ENCODE data around the gene FANCC.

FANCC gene

DNA sequence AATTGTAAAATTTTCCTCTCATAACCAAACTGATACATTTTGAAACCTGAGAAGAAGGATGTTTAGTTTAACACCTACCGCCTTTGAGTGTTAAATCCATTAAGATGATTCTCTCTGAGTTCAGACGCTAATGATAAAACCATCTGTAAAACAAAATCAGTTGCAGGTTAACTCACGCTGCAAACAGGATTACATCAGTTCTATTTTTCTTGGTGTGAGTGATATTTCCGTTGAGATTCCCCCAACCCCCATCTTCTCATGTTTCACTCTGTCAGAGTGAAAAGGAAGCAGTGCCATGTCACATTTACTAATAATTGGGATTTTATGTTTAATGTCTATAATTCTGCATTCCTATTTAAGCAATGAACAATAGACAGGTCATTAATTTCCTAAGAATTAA is 146.5 kb downstream of the FANCC start:
- TF ChIP-seq Cebpa-rat (IDR thresholded peaks at IDR 0.05), result no peak
- Histone ChIP-seq H3K36me3 (peaks cover 0 to 11% (median 0%) of the 10 kb centered on the region in 11 experiments; a peak in 4 of 22 replicates), H3K27me3 (no peaks in the 10 kb centered on the region; a peak in 1 of 22 replicates), H4K20me1 (no peaks in the 10 kb centered on the region; a peak in 1 of 22 replicates), H3K4me2 (peak overlapping the region in 9 of 11 experiments; percentile 25 to 55 (median 31); a peak in 15 of 22 replicates), H3K9ac (peak overlapping the region in 2 of 11 experiments; percentile 28 to 37; a peak in 1 of 22 replicates), H3K27ac (peak overlapping the region in 5 of 11 experiments; percentile 6 to 58 (median 50); a peak in 7 of 22 replicates), H3K4me3 (no peak overlapping the region; a peak in 1 of 20 replicates), H3K4me1 (peaks cover 3 to 26% (median 10%) of the 10 kb centered on the region in 10 experiments; a peak in 14 of 20 replicates), H3K9me3 (replicated peaks in 1 of 11) (peaks cover 0 to 15% (median 0%) of the 10 kb centered on the region in 11 experiments; a peak in 4 of 22 replicates)

DNA sequence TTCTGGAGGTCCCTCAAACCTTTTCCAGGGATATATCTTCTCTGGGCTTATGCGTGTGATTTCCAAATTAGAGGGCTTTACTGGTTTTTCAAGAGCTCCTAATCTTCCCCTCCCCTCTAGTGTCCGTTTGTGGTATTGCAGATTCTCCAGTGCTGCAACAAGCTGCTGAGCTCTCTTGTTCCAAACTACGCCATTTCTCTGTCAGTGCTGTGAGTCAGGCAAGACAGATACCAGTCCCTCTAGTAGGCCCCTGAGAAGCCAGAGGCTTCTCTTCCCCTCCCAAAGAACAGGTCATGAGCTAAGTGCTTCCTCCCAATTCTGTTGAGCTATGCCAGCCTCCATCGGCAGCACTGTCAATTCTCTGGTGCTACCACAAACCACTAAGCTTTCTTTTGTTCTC is 149.5 kb downstream of the FANCC start:
- H3K27ac ChIP-seq, result no peak overlapping the region
- H3K27me3 ChIP-seq, result no peaks in the 10 kb centered on the region; a peak in 1 of 22 replicates
- peaks cover 3 to 26% (median 10%) of the 10 kb centered on the region in 10 experiments; a peak in 14 of 20 replicates for H3K4me1 ChIP-seq
- H3K9ac ChIP-seq, result no peak overlapping the region
- no peak for TF ChIP-seq Cebpa-rat (IDR thresholded peaks at IDR 0.05)
- H3K4me3 ChIP-seq, result no peak overlapping the region
- no peaks in the 10 kb centered on the region for H4K20me1 ChIP-seq
- H3K4me2 ChIP-seq, result no peak overlapping the region
- H3K36me3 ChIP-seq, result peaks cover 6 to 18% (median 10%) of the 10 kb centered on the region in 11 experiments; a peak in 16 of 22 replicates
- peaks cover 8 to 28% (median 12%) of the 10 kb centered on the region in 11 experiments for H3K9me3 ChIP-seq (replicated peaks in 1 of 11)

- Histone ChIP-seq H3K4me3 (no peak overlapping the region), H3K27ac (no peak overlapping the region), H3K27me3 (no peaks in the 10 kb centered on the region; a peak in 1 of 22 replicates), H3K9ac (no peak overlapping the region), H3K9me3 (replicated peaks in 1 of 11) (peaks cover 13 to 40% (median 21%) of the 10 kb centered on the region in 11 experiments), H3K4me2 (no peak overlapping the region), H3K36me3 (peaks cover 6 to 18% (median 13%) of the 10 kb centered on the region in 11 experiments; a peak in 16 of 22 replicates), H4K20me1 (no peaks in the 10 kb centered on the region), H3K4me1 (peaks cover 0 to 6% (median 0%) of the 10 kb centered on the region in 10 experiments; a peak in 2 of 20 replicates)
- no peak for TF ChIP-seq Cebpa-rat (IDR thresholded peaks at IDR 0.05)
Observed at GRCh38 chr9:95165004-95165403, 152.5 kb downstream of the FANCC start.

DNA sequence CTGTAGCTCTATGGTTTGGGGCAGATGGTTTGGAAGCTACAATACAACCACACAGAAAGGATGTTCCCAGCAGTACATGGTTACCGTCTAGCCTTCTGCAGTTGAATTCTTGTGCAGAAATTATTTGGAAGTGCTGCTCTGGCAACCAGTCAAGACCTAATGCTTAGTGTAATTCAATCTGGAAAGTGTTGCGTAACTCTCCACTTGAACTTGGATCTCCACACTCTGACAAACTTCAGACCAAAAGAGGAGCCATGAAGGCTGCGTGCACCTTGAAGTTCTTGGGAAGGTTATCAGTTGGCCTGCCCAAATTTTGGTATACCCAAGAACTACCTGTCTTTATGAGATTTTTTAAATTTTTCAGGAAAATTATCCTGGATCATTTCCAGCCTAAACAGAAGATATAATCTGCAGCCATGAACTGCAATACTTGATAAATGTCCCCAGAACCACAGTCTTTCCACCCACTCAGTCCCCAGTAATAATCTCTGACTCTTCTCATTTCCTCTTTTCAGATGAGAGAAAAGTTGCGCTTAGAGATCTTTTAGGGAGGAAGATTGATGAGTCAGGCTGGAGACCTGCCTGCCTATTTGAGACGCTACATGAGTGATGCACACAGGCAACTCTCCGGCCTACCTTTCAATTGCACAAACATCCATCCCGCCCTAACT is 159.9 kb downstream of the FANCC start:
- Histone ChIP-seq H3K27ac (peak overlapping the region in 2 of 11 experiments; percentile 1 to 9; a peak in 1 of 22 replicates), H3K4me3 (no peak overlapping the region), H3K4me1 (peaks cover 0 to 19% (median 9%) of the 10 kb centered on the region in 10 experiments; a peak in 15 of 20 replicates), H3K36me3 (peaks cover 0 to 6% (median 0%) of the 10 kb centered on the region in 11 experiments; a peak in 2 of 22 replicates), H3K9ac (no peak overlapping the region), H3K27me3 (no peaks in the 10 kb centered on the region), H4K20me1 (peaks cover 0 to 5% (median 0%) of the 10 kb centered on the region in 11 experiments; a peak in 1 of 22 replicates), H3K4me2 (peak overlapping the region in 10 of 11 experiments; percentile 10 to 73 (median 38); a peak in 14 of 22 replicates), H3K9me3 (replicated peaks in 1 of 11) (peaks cover 0 to 12% (median 5%) of the 10 kb centered on the region in 11 experiments; a peak in 12 of 22 replicates)
- peak; percentile 57 to 94 (median 82); a peak in 19 of 22 replicates for TF ChIP-seq Cebpa-rat (IDR thresholded peaks at IDR 0.05)

- TF ChIP-seq Cebpa-rat (IDR thresholded peaks at IDR 0.05), result no peak
- Histone ChIP-seq H3K27me3 (no peaks in the 10 kb centered on the region), H4K20me1 (peaks cover 0 to 5% (median 0%) of the 10 kb centered on the region in 11 experiments; a peak in 1 of 22 replicates), H3K4me3 (no peak overlapping the region), H3K9me3 (replicated peaks in 1 of 11) (peaks cover 0 to 3% (median 0%) of the 10 kb centered on the region in 11 experiments; a peak in 1 of 22 replicates), H3K4me1 (peaks cover 0 to 19% (median 9%) of the 10 kb centered on the region in 10 experiments; a peak in 15 of 20 replicates), H3K27ac (no peak overlapping the region), H3K4me2 (no peak overlapping the region), H3K9ac (no peak overlapping the region), H3K36me3 (peaks cover 0 to 2% (median 0%) of the 10 kb centered on the region in 11 experiments; a peak in 2 of 22 replicates)
Observed at GRCh38 chr9:95156074-95156473, 161.4 kb downstream of the FANCC start.

DNA sequence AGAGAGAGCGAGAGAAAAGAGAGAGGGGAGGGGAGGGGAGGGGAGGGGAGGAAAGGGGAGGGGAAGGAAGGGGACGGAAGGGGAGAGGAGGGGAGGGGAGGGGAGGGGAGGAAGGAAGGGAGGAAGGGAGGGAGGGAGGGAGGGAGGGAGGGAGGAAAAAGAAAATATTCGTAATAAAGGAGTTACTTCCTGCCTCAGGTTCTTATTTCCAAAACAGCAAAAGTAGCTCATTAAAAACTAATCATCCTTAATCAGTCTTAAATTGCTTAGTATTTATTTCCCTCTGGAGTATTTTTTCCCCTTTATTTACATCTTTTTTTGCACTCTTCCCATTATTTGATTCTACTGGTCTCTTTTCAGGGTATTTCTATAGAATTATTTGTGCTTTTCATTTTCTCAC is 162.3 kb downstream of the FANCC start:
- H3K27ac ChIP-seq, result no peak overlapping the region
- H3K9me3 ChIP-seq (replicated peaks in 1 of 11), result no peaks in the 10 kb centered on the region
- no peak for TF ChIP-seq Cebpa-rat (IDR thresholded peaks at IDR 0.05)
- H3K9ac ChIP-seq, result no peak overlapping the region
- no peaks in the 10 kb centered on the region; a peak in 1 of 22 replicates for H3K36me3 ChIP-seq
- no peaks in the 10 kb centered on the region for H3K27me3 ChIP-seq
- no peak overlapping the region for H3K4me3 ChIP-seq
- peaks cover 0 to 19% (median 9%) of the 10 kb centered on the region in 10 experiments; a peak in 15 of 20 replicates for H3K4me1 ChIP-seq
- no peak overlapping the region for H3K4me2 ChIP-seq
- H4K20me1 ChIP-seq, result peaks cover 0 to 5% (median 0%) of the 10 kb centered on the region in 11 experiments; a peak in 1 of 22 replicates

GRCh38 chr9:95150903-95151302 is 166.6 kb downstream of the FANCC start:
- no peak for TF ChIP-seq Cebpa-rat (IDR thresholded peaks at IDR 0.05)
- peaks cover 0 to 4% (median 0%) of the 10 kb centered on the region in 11 experiments; a peak in 1 of 22 replicates for H3K36me3 ChIP-seq
- H3K27ac ChIP-seq, result no peak overlapping the region
- no peaks in the 10 kb centered on the region for H3K9me3 ChIP-seq (replicated peaks in 1 of 11)
- no peaks in the 10 kb centered on the region for H4K20me1 ChIP-seq
- no peak overlapping the region for H3K9ac ChIP-seq
- no peaks in the 10 kb centered on the region for H3K4me1 ChIP-seq
- H3K4me3 ChIP-seq, result no peak overlapping the region
- no peak overlapping the region; a peak in 1 of 22 replicates for H3K4me2 ChIP-seq
- no peaks in the 10 kb centered on the region for H3K27me3 ChIP-seq

- Histone ChIP-seq H3K4me1 (no peaks in the 10 kb centered on the region), H3K9ac (no peak overlapping the region), H3K27me3 (no peaks in the 10 kb centered on the region), H3K9me3 (replicated peaks in 1 of 11) (no peaks in the 10 kb centered on the region), H3K4me2 (no peak overlapping the region), H3K36me3 (0 out of 22 replicates have a peak, but pooled peaks cover 0 to 7% (median 0%) of the 10 kb centered on the region in 11 experiments), H3K4me3 (no peak overlapping the region), H3K27ac (no peak overlapping the region), H4K20me1 (no peaks in the 10 kb centered on the region)
- TF ChIP-seq Cebpa-rat (IDR thresholded peaks at IDR 0.05), result no peak
Observed at GRCh38 chr9:95148208-95148520, 169.3 kb downstream of the FANCC start.

Data from BLaER1 treated with 17β-estradiol and CSF1 and Interleukin-3, amounts not matched to agents 10 nM and 100 nM (cell line).